ENCODE measurements around the gene KLHL24.
A peak's percentile ranks its signal among the peaks of the same experiment; 100 is the strongest.
"Not testable (repeated sequence)": the region's sequence is repeated elsewhere in the genome, so short reads cannot be mapped to it uniquely, and the experiment has no call there.

KLHL24 gene

DNA sequence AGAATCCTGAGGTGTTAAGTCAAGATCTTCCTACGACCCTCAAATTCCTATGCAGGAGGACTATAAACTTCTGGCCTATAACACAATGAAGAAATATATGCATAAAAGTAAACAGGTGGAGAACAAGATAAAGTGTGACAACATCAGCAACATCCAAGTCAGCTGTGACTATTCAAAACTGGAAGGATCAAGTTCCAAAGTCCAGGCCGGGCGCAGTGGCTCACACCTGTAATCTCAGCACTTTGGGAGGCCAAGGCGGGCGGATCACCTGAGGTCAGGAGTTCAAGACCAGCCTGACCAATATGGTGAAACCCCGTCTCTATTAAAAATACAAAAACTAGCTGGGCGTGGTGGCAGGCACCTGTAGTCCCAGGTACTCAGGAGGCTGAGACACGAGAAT, 2.7 kb upstream of the KLHL24 start:
- not testable (repeated sequence) for H3K36me3 ChIP-seq (ENCODE audit: control insufficient read depth in 5 of 5, insufficient read depth in 5 of 5, low read length in 5 of 5); H3K4me3 ChIP-seq (ENCODE audit: low read depth in 1 of 5, low read length in 5 of 5); H3K27ac ChIP-seq (ENCODE audit: low read depth, low read length); H3K9me3 ChIP-seq (ENCODE audit: control insufficient read depth in 5 of 5, low read length in 5 of 5); H3K27me3 ChIP-seq (ENCODE audit: control insufficient read depth in 5 of 5, insufficient read depth in 4 of 5, low read length in 5 of 5); H3K9ac ChIP-seq (ENCODE audit: low read length in 5 of 5)
- H3K4me1 ChIP-seq (ENCODE audit: control insufficient read depth in 5 of 5, insufficient read depth in 5 of 5, low read length in 5 of 5) = peaks cover 0 to 18% (median 17%) of the 10 kb centered on the region in 5 donors

DNA sequence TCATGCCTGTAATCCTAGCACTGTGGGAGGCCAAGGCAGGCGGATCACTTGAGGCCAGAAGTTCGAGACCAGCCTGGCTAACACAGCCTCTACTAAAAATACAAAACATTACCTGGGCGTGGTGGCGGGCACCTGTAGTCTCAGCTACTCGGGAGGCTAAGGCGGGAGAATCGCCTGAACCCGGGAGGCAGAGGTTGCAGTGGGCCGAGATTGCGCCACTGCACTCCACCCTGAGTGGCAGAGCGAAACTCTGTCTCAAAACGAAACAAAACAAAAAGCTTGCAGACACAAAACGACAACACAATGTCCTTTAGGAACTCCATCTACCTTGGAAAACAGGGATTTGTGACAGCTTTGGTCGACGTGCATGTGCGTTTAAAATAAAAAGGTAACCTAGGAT, 716 bp upstream of the KLHL24 start:
- Histone ChIP-seq H3K27me3 (ENCODE audit: control insufficient read depth in 5 of 5, insufficient read depth in 4 of 5, low read length in 5 of 5) (no peaks in the 10 kb centered on the region), H3K36me3 (ENCODE audit: control insufficient read depth in 5 of 5, insufficient read depth in 5 of 5, low read length in 5 of 5) (no peaks in the 10 kb centered on the region), H3K9ac (ENCODE audit: low read length in 5 of 5) (peak overlapping the region in 4 of 5 donors; percentile 92 to 98 (median 94)), H3K9me3 (ENCODE audit: control insufficient read depth in 5 of 5, low read length in 5 of 5) (no peaks in the 10 kb centered on the region), H3K4me1 (ENCODE audit: control insufficient read depth in 5 of 5, insufficient read depth in 5 of 5, low read length in 5 of 5) (peaks cover 0 to 31% (median 23%) of the 10 kb centered on the region in 5 donors), H3K27ac (ENCODE audit: low read depth, low read length) (peak overlapping the region; percentile 98), H3K4me3 (ENCODE audit: low read depth in 1 of 5, low read length in 5 of 5) (peak overlapping the region; percentile 73 to 94 (median 91))

DNA sequence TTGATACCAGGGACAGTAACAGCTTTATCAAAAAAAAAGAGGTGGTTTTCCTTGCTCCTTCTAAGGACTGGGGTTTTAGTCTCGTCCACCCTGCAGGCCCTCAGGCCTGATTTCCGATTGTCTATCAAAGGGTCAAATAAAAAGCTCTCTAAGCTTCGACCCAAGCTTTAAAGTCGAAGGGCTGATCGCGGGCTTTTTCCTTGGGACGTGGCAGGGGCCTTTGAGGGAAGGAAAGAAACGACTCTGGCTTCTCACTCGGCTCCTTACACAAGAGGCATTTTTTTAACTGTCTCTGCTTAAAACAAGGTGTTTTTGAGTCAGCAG, 354 bp upstream of the KLHL24 start:
- H3K4me1 ChIP-seq (ENCODE audit: control insufficient read depth in 5 of 5, insufficient read depth in 5 of 5, low read length in 5 of 5) = peaks cover 0 to 31% (median 23%) of the 10 kb centered on the region in 5 donors
- no peaks in the 10 kb centered on the region for H3K36me3 ChIP-seq (ENCODE audit: control insufficient read depth in 5 of 5, insufficient read depth in 5 of 5, low read length in 5 of 5)
- H3K27ac ChIP-seq (ENCODE audit: low read depth, low read length) = peak overlapping the region; percentile 98
- H3K9me3 ChIP-seq (ENCODE audit: control insufficient read depth in 5 of 5, low read length in 5 of 5) = no peaks in the 10 kb centered on the region
- H3K27me3 ChIP-seq (ENCODE audit: control insufficient read depth in 5 of 5, insufficient read depth in 4 of 5, low read length in 5 of 5) = no peaks in the 10 kb centered on the region
- H3K4me3 ChIP-seq (ENCODE audit: low read depth in 1 of 5, low read length in 5 of 5) = peak overlapping the region; percentile 73 to 94 (median 91)
- H3K9ac ChIP-seq (ENCODE audit: low read length in 5 of 5) = peak overlapping the region; percentile 81 to 98 (median 92)

DNA sequence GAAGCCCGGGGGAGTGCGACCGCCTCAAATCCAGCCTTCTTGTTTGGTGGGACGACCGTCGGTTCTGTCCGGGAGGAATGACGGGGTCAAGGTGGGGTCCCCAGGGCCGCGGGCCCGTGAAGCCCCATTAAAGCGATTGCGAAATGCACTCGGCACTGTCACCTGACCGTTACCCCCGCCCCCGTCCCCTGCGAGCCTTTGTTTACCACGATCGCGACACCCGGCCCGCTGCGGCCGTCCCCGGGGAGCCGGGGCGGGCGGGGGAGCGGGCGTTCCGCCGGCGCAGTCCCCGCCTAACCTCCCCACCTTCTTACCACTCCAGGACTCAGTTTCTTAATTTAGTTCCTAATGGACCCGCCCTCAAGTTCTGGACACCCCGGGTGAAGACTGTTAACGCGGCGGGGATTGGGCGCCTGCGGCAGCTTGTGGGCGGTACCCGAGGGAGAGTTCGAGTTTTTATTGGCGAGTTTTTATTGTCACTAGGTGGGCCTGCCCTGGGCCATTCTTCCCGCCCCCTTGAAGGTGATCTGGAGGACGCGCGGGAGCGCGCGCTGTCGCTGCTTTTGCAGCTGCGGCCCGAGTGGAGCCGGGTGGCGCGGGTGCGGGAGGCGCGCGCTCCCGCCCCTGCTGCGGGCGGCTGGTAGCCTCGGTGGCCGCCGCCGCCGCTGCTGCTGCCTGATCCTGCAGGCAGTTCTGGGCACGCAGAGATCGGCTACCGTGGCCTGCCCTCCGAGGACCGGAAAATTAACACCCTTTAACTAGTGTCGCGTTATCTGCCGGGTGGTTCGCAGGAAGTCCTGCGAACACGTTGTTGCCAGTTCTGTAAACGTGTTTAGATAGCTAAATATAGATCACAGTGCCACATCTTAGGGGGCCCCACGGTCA, 1.0 kb downstream of the KLHL24 start:
- Histone ChIP-seq H3K4me1 (ENCODE audit: control insufficient read depth in 5 of 5, insufficient read depth in 5 of 5, low read length in 5 of 5) (peaks cover 0 to 31% (median 23%) of the 10 kb centered on the region in 5 donors), H3K27me3 (ENCODE audit: control insufficient read depth in 5 of 5, insufficient read depth in 4 of 5, low read length in 5 of 5) (no peaks in the 10 kb centered on the region)

DNA sequence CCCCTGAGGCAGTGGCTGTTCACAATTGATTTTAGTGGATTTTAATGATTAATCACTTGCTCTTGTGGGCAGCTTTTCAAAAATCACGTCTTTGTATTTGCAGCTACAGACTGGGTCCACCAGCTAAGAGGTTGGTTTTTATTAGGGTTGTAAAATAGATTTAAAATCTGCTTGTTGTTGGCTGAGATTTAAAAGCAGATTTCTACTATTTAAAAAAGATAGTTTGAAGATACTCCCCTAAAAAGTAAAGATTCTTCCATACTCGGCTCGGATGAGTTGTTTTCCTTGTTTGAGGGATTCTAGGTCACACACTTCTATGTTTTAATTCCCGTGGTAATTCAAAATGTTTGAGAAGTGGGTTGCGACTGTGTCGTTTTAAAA, 1.7 kb downstream of the KLHL24 start:
- Histone ChIP-seq H3K27ac (ENCODE audit: low read depth, low read length) (peak overlapping the region; percentile 98), H3K9me3 (ENCODE audit: control insufficient read depth in 5 of 5, low read length in 5 of 5) (no peaks in the 10 kb centered on the region), H3K4me1 (ENCODE audit: control insufficient read depth in 5 of 5, insufficient read depth in 5 of 5, low read length in 5 of 5) (peaks cover 0 to 35% (median 26%) of the 10 kb centered on the region in 5 donors), H3K9ac (ENCODE audit: low read length in 5 of 5) (peak overlapping the region; percentile 68 to 98 (median 82)), H3K4me3 (ENCODE audit: low read depth in 1 of 5, low read length in 5 of 5) (peak overlapping the region; percentile 85 to 94 (median 91)), H3K27me3 (ENCODE audit: control insufficient read depth in 5 of 5, insufficient read depth in 4 of 5, low read length in 5 of 5) (no peaks in the 10 kb centered on the region), H3K36me3 (ENCODE audit: control insufficient read depth in 5 of 5, insufficient read depth in 5 of 5, low read length in 5 of 5) (no peaks in the 10 kb centered on the region)

More for the DNA sequence above, 1.0 kb downstream of the KLHL24 start:
- H3K27ac ChIP-seq (ENCODE audit: low read depth, low read length) = peak overlapping the region; percentile 98
- H3K9me3 ChIP-seq (ENCODE audit: control insufficient read depth in 5 of 5, low read length in 5 of 5) = no peaks in the 10 kb centered on the region
- peak overlapping the region; percentile 85 to 94 (median 91) for H3K4me3 ChIP-seq (ENCODE audit: low read depth in 1 of 5, low read length in 5 of 5)
- H3K36me3 ChIP-seq (ENCODE audit: control insufficient read depth in 5 of 5, insufficient read depth in 5 of 5, low read length in 5 of 5) = no peaks in the 10 kb centered on the region
- peak overlapping the region; percentile 82 to 98 (median 92) for H3K9ac ChIP-seq (ENCODE audit: low read length in 5 of 5)

DNA sequence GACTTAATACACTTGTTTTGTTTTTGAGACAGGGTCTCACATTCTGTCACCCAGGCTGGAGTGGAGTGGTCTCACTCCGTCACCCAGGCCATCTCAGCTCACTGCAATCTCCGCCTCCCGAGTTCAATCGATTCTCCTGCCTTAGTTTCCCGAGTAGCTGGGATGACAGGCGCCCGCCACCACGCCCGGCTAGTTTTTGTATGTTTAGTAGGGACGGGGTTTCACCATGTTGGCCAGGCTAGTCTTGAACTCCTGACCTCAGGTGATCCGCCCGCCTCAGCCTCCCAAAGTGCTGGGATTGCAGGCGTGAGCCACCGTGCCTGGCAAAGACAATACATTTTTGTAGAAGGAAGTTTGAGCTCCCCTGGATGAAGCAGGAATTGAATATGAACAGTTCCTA, 2.2 kb downstream of the KLHL24 start:
- H3K9me3 ChIP-seq (ENCODE audit: control insufficient read depth in 5 of 5, low read length in 5 of 5); H3K27me3 ChIP-seq (ENCODE audit: control insufficient read depth in 5 of 5, insufficient read depth in 4 of 5, low read length in 5 of 5); H3K36me3 ChIP-seq (ENCODE audit: control insufficient read depth in 5 of 5, insufficient read depth in 5 of 5, low read length in 5 of 5); H3K4me3 ChIP-seq (ENCODE audit: low read depth in 1 of 5, low read length in 5 of 5): not testable (repeated sequence)
- Histone ChIP-seq H3K4me1 (ENCODE audit: control insufficient read depth in 5 of 5, insufficient read depth in 5 of 5, low read length in 5 of 5) (peaks cover 0 to 35% (median 27%) of the 10 kb centered on the region in 5 donors), H3K9ac (ENCODE audit: low read length in 5 of 5) (peak overlapping the region in 1 of 5 donors; percentile 92), H3K27ac (ENCODE audit: low read depth, low read length) (peak overlapping the region; percentile 98)

DNA sequence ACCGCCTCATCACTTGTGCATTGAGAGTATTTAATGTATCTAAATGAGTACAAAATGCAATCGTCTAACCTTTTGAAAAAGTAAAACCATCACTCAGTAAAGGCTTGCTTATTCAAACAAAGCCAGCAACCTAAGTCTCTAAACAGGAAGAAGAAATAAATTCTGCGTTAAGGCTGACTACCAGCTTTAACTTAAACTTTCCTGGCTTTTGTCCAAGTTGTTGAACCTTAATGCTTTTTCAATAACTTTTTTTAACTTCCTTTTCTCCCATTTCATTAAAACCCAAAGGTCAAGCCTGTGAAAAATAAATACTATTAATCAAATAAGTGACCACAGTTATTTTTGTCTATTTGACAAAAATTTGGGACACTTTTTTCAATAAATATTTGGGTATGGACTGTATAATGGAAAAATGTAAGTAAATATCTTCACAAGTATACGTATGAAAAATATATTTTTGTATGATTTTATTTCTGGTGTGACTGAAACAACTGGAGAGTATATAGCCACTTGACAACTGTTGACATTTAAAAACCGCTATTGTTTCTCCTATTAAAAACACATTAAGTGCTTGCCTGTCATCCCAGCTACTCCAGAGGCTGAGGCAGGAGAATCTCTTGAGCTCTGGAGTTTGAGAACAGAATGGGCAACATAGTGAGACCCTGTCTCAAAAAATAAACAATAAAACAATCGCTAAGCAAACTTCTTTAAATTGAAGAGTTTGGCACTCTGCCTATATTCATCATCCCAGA, 2.9 kb downstream of the KLHL24 start:
- Histone ChIP-seq H3K36me3 (ENCODE audit: control insufficient read depth in 5 of 5, insufficient read depth in 5 of 5, low read length in 5 of 5) (no peaks in the 10 kb centered on the region), H3K4me1 (ENCODE audit: control insufficient read depth in 5 of 5, insufficient read depth in 5 of 5, low read length in 5 of 5) (peaks cover 0 to 35% (median 27%) of the 10 kb centered on the region in 5 donors), H3K9ac (ENCODE audit: low read length in 5 of 5) (no peak overlapping the region), H3K27ac (ENCODE audit: low read depth, low read length) (peak overlapping the region; percentile 98), H3K9me3 (ENCODE audit: control insufficient read depth in 5 of 5, low read length in 5 of 5) (no peaks in the 10 kb centered on the region), H3K4me3 (ENCODE audit: low read depth in 1 of 5, low read length in 5 of 5) (no peak overlapping the region), H3K27me3 (ENCODE audit: control insufficient read depth in 5 of 5, insufficient read depth in 4 of 5, low read length in 5 of 5) (no peaks in the 10 kb centered on the region)

DNA sequence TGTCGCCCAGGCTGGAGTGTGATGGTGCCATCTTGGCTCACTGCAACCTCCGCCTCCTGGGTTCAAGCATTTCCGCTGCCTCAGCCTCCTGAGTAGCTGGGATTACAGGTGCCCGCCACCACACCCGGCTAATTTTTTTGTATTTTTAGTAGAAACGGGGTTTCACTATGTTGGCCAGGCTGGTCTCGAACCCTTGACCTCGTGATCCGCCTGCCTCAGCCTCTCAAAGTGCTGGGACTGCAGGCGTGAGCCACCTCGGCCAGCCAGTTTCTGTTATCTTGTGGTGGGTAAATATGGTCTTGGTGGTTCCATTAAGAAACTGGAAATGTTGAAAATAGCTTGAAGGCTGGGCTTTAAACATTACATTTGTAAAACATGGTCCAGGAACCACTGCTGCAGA, 5.2 kb downstream of the KLHL24 start:
- not testable (repeated sequence) for H3K27me3 ChIP-seq (ENCODE audit: control insufficient read depth in 5 of 5, insufficient read depth in 4 of 5, low read length in 5 of 5); H3K27ac ChIP-seq (ENCODE audit: low read depth, low read length); H3K9me3 ChIP-seq (ENCODE audit: control insufficient read depth in 5 of 5, low read length in 5 of 5); H3K9ac ChIP-seq (ENCODE audit: low read length in 5 of 5); H3K4me3 ChIP-seq (ENCODE audit: low read depth in 1 of 5, low read length in 5 of 5)
- Histone ChIP-seq H3K36me3 (ENCODE audit: control insufficient read depth in 5 of 5, insufficient read depth in 5 of 5, low read length in 5 of 5) (peaks cover 2 to 11% (median 7%) of the 10 kb centered on the region in 5 donors), H3K4me1 (ENCODE audit: control insufficient read depth in 5 of 5, insufficient read depth in 5 of 5, low read length in 5 of 5) (peaks cover 0 to 28% (median 24%) of the 10 kb centered on the region in 5 donors)

DNA sequence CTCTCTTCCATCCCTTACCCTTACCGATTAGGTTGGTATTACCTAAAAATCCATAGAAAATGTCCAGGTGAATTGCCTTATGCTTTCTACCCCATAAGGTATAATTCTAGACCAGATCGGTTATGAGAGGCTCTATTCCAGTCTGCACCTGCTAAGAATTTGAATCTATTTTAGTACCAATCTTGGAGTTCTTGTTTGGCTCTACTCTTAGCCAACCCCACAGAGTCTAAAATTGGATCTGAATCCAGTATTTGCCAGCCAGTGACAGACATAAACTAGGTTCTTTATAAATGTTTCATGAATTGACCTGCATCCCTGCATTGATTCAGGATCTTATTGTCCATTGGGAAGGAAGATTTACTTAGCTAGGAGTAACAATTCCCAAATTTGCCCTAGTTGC, 6.5 kb downstream of the KLHL24 start:
- no peak overlapping the region for H3K9ac ChIP-seq (ENCODE audit: low read length in 5 of 5)
- H3K36me3 ChIP-seq (ENCODE audit: control insufficient read depth in 5 of 5, insufficient read depth in 5 of 5, low read length in 5 of 5) = peaks cover 2 to 11% (median 7%) of the 10 kb centered on the region in 5 donors
- H3K27ac ChIP-seq (ENCODE audit: low read depth, low read length) = no peak overlapping the region
- H3K27me3 ChIP-seq (ENCODE audit: control insufficient read depth in 5 of 5, insufficient read depth in 4 of 5, low read length in 5 of 5) = no peaks in the 10 kb centered on the region
- no peak overlapping the region for H3K4me3 ChIP-seq (ENCODE audit: low read depth in 1 of 5, low read length in 5 of 5)
- H3K9me3 ChIP-seq (ENCODE audit: control insufficient read depth in 5 of 5, low read length in 5 of 5) = no peaks in the 10 kb centered on the region
- H3K4me1 ChIP-seq (ENCODE audit: control insufficient read depth in 5 of 5, insufficient read depth in 5 of 5, low read length in 5 of 5) = peaks cover 0 to 25% (median 22%) of the 10 kb centered on the region in 5 donors

DNA sequence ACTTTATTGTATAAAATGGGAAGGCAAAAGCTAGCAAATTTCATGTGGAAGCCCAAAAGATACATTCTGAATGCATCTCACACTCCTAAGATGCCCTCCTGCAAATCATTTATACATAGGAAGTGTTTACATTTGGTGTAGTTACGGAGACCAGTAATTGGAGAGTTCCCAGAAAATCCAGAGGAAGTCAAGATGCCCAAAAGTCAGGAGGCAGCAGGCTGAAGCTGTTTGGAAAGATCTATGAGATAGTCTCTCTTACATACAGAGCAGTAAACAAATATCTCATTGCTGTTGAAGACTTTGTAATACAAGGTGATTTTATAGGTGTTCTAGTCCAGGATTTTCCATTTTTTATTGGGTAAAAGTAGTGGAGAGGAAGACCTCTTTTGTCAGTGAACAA, 8.8 kb downstream of the KLHL24 start:
- H3K27ac ChIP-seq (ENCODE audit: low read depth, low read length) = no peak overlapping the region
- no peak overlapping the region for H3K9ac ChIP-seq (ENCODE audit: low read length in 5 of 5)
- no peaks in the 10 kb centered on the region for H3K27me3 ChIP-seq (ENCODE audit: control insufficient read depth in 5 of 5, insufficient read depth in 4 of 5, low read length in 5 of 5)
- H3K4me1 ChIP-seq (ENCODE audit: control insufficient read depth in 5 of 5, insufficient read depth in 5 of 5, low read length in 5 of 5) = peaks cover 0 to 8% (median 3%) of the 10 kb centered on the region in 5 donors
- peaks cover 2 to 16% (median 10%) of the 10 kb centered on the region in 5 donors for H3K36me3 ChIP-seq (ENCODE audit: control insufficient read depth in 5 of 5, insufficient read depth in 5 of 5, low read length in 5 of 5)
- no peak overlapping the region for H3K4me3 ChIP-seq (ENCODE audit: low read depth in 1 of 5, low read length in 5 of 5)
- H3K9me3 ChIP-seq (ENCODE audit: control insufficient read depth in 5 of 5, low read length in 5 of 5) = no peaks in the 10 kb centered on the region

Measured in subcutaneous abdominal adipose tissue (tissue), 5 donors.